Measurements from ENCODE around the gene DMRT2.
A peak's percentile ranks its signal among the peaks of the same experiment; 100 is the strongest.

Gene DMRT2

DNA sequence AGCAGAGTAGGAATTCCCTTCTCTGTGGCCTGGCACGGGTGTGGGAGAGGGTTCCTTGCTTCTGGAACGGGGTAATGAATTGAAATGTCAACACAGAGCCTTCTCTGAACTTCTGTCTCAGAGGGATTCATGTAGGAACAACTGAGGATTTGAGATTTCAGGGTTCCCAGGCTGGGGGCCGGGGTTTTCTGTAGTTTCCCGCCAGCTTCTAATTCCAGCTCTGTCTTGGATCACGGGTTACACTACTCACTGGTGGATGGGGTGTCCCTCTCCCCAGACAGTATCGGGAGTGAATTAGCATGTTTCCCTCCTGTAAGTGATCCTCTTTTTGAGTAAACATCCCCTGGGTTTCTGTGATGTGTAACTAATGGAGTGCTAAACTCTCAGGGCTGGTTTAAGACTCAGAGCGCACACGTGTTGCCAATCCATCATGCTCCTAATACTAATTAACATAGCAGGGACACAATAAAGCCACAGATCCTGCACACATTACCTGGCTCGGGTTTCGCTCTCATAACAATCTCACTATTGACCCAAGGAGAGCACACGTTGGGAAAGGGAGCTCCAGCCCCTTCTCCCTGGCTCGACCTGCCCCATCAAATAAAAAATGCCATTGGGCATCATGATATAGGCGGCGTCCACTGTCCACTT, 18.1 kb upstream of the DMRT2 start:
- no peaks in the 10 kb centered on the region for H3K9me3 Mint-ChIP-seq

GRCh38 chr9:1034271-1034670, 15.9 kb upstream of the DMRT2 start:
- DNase-seq (no peak), ATAC-seq (no peak)
- peaks cover 27% of the 10 kb centered on the region for H3K27me3 Mint-ChIP-seq
- no peak overlapping the region for H3K4me3 Mint-ChIP-seq
- no peak overlapping the region for H3K27ac Mint-ChIP-seq
- no peaks in the 10 kb centered on the region for H3K4me1 Mint-ChIP-seq
- no peaks in the 10 kb centered on the region for H3K9me3 Mint-ChIP-seq

More for the DNA sequence above, 18.1 kb upstream of the DMRT2 start:
- H3K4me1 Mint-ChIP-seq: no peaks in the 10 kb centered on the region
- no peak for DNase-seq
- no peak for ATAC-seq
- H3K4me3 Mint-ChIP-seq: no peak overlapping the region
- H3K27me3 Mint-ChIP-seq: peaks cover 32% of the 10 kb centered on the region
- no peak overlapping the region for H3K27ac Mint-ChIP-seq

DNA sequence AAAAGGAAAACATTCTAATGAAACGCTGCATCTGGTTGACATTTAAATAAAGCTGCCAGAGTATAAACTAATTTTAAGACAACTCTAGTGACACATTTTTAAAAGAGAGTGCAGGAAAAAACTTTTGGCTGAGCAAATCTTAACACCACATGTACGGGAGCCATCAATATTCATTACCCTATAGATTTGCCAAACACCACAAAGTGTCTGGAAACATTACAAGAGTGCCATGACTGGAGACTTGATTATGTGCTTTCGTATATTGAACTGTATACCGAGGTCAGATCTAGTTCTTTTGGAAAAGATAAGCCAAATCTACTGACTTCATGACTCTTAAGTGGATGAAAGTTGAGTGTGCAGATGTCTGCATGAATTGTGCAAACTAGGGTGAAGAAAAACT, 10.6 kb upstream of the DMRT2 start:
- no peak overlapping the region for H3K27ac Mint-ChIP-seq
- H3K9me3 Mint-ChIP-seq: no peaks in the 10 kb centered on the region
- DNase-seq (no peak), ATAC-seq (no peak)
- no peak overlapping the region for H3K4me3 Mint-ChIP-seq
- H3K27me3 Mint-ChIP-seq: peaks cover 57% of the 10 kb centered on the region
- peaks cover 1% of the 10 kb centered on the region for H3K4me1 Mint-ChIP-seq

- Mint-ChIP-seq H3K4me3 (peak overlapping the region; percentile 58 to 74), H3K9me3 (no peaks in the 10 kb centered on the region)
Observed at GRCh38 chr9:1042466-1042865, 7.7 kb upstream of the DMRT2 start.

DNA sequence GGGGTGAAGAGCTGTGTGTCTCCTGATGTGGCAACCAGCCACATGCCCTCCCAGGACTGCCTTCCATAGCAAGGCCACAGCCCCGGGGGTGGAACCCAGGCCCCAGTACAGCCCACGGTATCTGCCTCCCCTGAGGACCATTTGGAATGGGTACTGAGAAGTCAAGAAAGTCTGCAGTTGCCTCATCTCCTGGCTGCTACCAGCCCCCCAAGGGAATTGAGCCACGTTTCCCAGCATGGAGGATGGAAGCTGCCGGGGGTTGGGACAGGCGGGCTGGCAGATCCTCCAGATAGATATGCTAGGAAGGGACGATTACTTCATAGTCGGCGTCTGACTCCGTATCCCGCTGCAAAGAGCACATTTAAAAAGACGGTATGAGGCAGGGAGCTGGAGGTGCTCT, 5.5 kb upstream of the DMRT2 start:
- DNase-seq (no peak), ATAC-seq (no peak)
- peaks cover 45% of the 10 kb centered on the region for H3K4me1 Mint-ChIP-seq

More at GRCh38 chr9:1042466-1042865, 7.7 kb upstream of the DMRT2 start:
- peaks cover 78% of the 10 kb centered on the region for H3K27me3 Mint-ChIP-seq
- H3K27ac Mint-ChIP-seq: no peak overlapping the region
- peaks cover 25% of the 10 kb centered on the region for H3K4me1 Mint-ChIP-seq
- peak; percentile 55 to 58 for DNase-seq
- ATAC-seq: peak; percentile 79

GRCh38 chr9:1046639-1047572, 3.3 kb upstream of the DMRT2 start:
- Mint-ChIP-seq H3K9me3 (no peaks in the 10 kb centered on the region), H3K4me3 (peak overlapping the region; percentile 82 to 87), H3K27ac (no peak overlapping the region), H3K27me3 (peaks cover 100% of the 10 kb centered on the region), H3K4me1 (peaks cover 66% of the 10 kb centered on the region)
- ATAC-seq: no peak
- no peak for DNase-seq

More for the DNA sequence above, 5.5 kb upstream of the DMRT2 start:
- Mint-ChIP-seq H3K27ac (no peak overlapping the region), H3K4me3 (peak overlapping the region in 1 of 2 donors; percentile 83), H3K27me3 (peaks cover 91% of the 10 kb centered on the region), H3K9me3 (no peaks in the 10 kb centered on the region)

DNA sequence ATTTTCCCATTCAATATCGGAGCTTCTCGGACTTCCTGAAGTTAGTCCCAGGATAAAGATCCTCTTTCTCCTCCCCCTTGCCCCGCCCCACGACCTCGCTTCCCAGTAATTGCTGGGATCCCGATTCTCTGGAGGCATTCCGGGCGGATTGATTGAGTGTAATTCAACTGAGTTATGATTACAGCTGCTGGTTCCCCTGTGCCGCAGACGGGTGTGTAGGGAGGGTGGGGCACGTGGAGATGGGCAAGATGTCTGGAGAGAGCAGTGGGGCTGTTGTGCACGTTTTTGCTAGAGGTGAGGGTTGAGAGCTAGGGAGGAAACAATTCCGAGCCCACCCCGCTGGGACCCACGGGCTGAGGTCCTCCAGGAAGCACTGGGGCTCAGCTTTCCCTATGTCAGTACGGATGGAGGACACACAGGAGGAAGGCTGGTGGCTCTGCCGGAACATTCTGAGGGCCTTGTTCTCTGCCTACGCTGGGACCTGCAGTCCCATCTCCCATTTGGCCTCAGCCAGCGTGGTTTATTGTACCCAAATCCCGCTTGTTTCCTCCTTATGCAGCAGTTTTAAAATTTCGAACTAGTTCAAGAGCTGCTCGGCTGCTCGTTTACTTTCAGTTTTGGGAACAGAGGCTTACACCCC, 2.4 kb upstream of the DMRT2 start:
- Mint-ChIP-seq H3K27me3 (peaks cover 100% of the 10 kb centered on the region), H3K27ac (no peak overlapping the region), H3K4me3 (peak overlapping the region; percentile 82 to 87), H3K4me1 (peaks cover 74% of the 10 kb centered on the region), H3K9me3 (no peaks in the 10 kb centered on the region)
- ATAC-seq (peak; percentile 36), DNase-seq (no peak)

GRCh38 chr9:1048231-1048619, 1.9 kb upstream of the DMRT2 start:
- no peak for ATAC-seq
- Mint-ChIP-seq H3K27me3 (peaks cover 100% of the 10 kb centered on the region), H3K4me3 (peak overlapping the region; percentile 82 to 87), H3K9me3 (no peaks in the 10 kb centered on the region), H3K27ac (no peak overlapping the region), H3K4me1 (peaks cover 80% of the 10 kb centered on the region)
- DNase-seq: no peak

GRCh38 chr9:1048811-1049210, 1.3 kb upstream of the DMRT2 start:
- no peaks in the 10 kb centered on the region for H3K9me3 Mint-ChIP-seq
- no peak overlapping the region for H3K27ac Mint-ChIP-seq
- DNase-seq: no peak
- H3K27me3 Mint-ChIP-seq: peaks cover 100% of the 10 kb centered on the region
- ATAC-seq: no peak
- H3K4me1 Mint-ChIP-seq: peaks cover 82% of the 10 kb centered on the region
- peak overlapping the region; percentile 82 to 87 for H3K4me3 Mint-ChIP-seq

DNA sequence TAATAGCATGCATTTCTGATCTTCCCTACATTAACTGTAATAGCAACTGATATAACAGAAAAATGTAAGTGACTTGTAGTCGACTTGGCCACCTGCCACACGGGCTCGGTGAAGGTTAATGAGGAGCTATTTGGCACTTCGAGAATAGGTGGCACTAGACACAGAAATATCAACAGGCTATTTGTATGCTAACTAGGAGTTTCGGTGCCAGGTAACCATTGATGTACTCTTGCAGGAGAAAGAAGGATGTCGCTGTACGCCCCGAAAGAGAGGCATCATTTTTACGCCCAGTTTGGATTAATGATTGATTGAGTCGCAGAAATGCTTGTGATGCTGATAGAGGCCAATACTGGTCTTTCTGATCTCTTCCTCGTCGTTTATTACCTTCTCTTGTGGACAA, 516 bp upstream of the DMRT2 start:
- ATAC-seq: no peak
- no peak for DNase-seq
- H3K27me3 Mint-ChIP-seq: peaks cover 100% of the 10 kb centered on the region
- peak overlapping the region in 1 of 2 donors; percentile 23 for H3K27ac Mint-ChIP-seq
- H3K4me1 Mint-ChIP-seq: peaks cover 80% of the 10 kb centered on the region
- peak overlapping the region; percentile 65 to 86 for H3K4me3 Mint-ChIP-seq
- no peaks in the 10 kb centered on the region for H3K9me3 Mint-ChIP-seq

DNA sequence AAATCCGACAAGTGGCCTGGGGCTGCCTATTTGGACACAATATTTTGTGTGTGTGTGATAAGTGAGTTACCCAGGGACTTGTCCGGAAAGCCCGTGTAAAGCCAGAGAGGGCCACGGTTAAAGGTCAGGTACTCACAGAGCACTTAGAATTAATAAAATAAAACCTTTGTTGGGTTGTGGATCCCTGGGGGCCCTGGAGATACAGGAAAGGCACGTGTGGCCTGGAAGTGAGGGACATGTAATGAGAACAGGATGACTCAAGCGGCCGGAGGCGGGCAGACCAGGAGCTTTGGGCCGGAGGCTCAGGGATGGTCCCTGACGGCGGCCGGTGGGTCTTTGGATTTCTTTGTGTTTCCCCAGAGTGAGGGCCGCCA, 1.0 kb downstream of the DMRT2 start:
- Mint-ChIP-seq H3K4me1 (peaks cover 67% of the 10 kb centered on the region), H3K4me3 (peak overlapping the region; percentile 65 to 86), H3K27ac (no peak overlapping the region), H3K9me3 (no peaks in the 10 kb centered on the region), H3K27me3 (peaks cover 100% of the 10 kb centered on the region)
- no peak for ATAC-seq
- no peak for DNase-seq

GRCh38 chr9:1051584-1052275, 1.6 kb downstream of the DMRT2 start:
- no peak overlapping the region for H3K27ac Mint-ChIP-seq
- H3K4me3 Mint-ChIP-seq: peak overlapping the region; percentile 66 to 86
- DNase-seq (peak in 1 of 2 donors; percentile 60), ATAC-seq (peak; percentile 60)
- peaks cover 64% of the 10 kb centered on the region for H3K4me1 Mint-ChIP-seq
- H3K9me3 Mint-ChIP-seq: no peaks in the 10 kb centered on the region
- peaks cover 100% of the 10 kb centered on the region for H3K27me3 Mint-ChIP-seq

GRCh38 chr9:1052365-1053281, 2.5 kb downstream of the DMRT2 start:
- DNase-seq: no peak
- no peaks in the 10 kb centered on the region for H3K9me3 Mint-ChIP-seq
- peaks cover 99% of the 10 kb centered on the region for H3K27me3 Mint-ChIP-seq
- no peak overlapping the region for H3K27ac Mint-ChIP-seq
- peak overlapping the region; percentile 47 to 66 for H3K4me3 Mint-ChIP-seq
- peaks cover 55% of the 10 kb centered on the region for H3K4me1 Mint-ChIP-seq
- ATAC-seq: no peak

- H3K4me1 Mint-ChIP-seq: peaks cover 49% of the 10 kb centered on the region
- no peaks in the 10 kb centered on the region for H3K9me3 Mint-ChIP-seq
- no peak overlapping the region for H3K27ac Mint-ChIP-seq
- ATAC-seq (no peak), DNase-seq (no peak)
- peaks cover 99% of the 10 kb centered on the region for H3K27me3 Mint-ChIP-seq
- peak overlapping the region in 1 of 2 donors; percentile 24 for H3K4me3 Mint-ChIP-seq
Observed at GRCh38 chr9:1053282-1053621, 3.1 kb downstream of the DMRT2 start.

All from stimulated activated naive CD8-positive, alpha-beta T cell treated with anti-CD3 and anti-CD28 coated beads, Interleukin-15, amount 100 ng/mL, for 72 hours (primary cell).